PC-9 (cell line): ENCODE data around the gene WSCD2. TPM values are rescaled to one million over a fixed set of nuclear protein-coding genes. Genes with fewer than 3 reads are reported as not detected.

ENCODE experiments used
- BruUV-seq: library from RNA; stranded (reverse); fragments of 400-500 nt; replicated peaks from 2 replicates; lab custom pipeline; 2021; lab: Mats Ljungman, UMichigan
- CTCF ChIA-PET: fragments of 300-600 bp; sonication (Branson Sonifier 250); formaldehyde crosslinking; loops from one replicate; lab custom pipeline; 2022; ENCODE audit warnings: antibody characterized with exemption; lab: Charles Lee
- POLR2A ChIA-PET: fragments of 300-600 bp; sonication (Branson Sonifier 250); formaldehyde crosslinking; loops from one replicate; lab custom pipeline; 2022; ENCODE audit warnings: antibody characterized with exemption; ENCODE audit not compliant: unreplicated experiment; lab: Charles Lee
- DNase-seq, 2 experiments: peaks; one replicate each; pipeline versions ENCODE4 v3.0.0 to v3.0.0-alpha.2; 2015 to 2022; ENCODE audit warnings: mixed read lengths in 1 of 2
- H2AFZ ChIP-seq: fragments of 200-600 bp; sonication (generic); 2 replicates; pipeline ENCODE4 v1.8.1; 2017; ENCODE audit warnings: antibody characterized with exemption
- H3F3A ChIP-seq: fragments of 200-600 bp; sonication (generic); 2 replicates; pipeline ENCODE4 v1.8.1; 2017; ENCODE audit warnings: antibody characterized with exemption, mild to moderate bottlenecking, low read depth; ENCODE audit not compliant: insufficient read depth
- H3K27ac ChIP-seq: fragments of 200-600 bp; sonication (generic); 2 replicates; pipeline ENCODE4 v1.6.1; 2016; ENCODE audit warnings: mixed run types
- H3K27me3 ChIP-seq: fragments of 200-600 bp; sonication (generic); 2 replicates; pipeline ENCODE4 v1.6.1; 2016; ENCODE audit warnings: low read depth, mixed run types; ENCODE audit not compliant: insufficient read depth
- H3K36me3 ChIP-seq: fragments of 200-600 bp; sonication (generic); 2 replicates; pipeline ENCODE4 v1.6.1; 2016; ENCODE audit warnings: low read depth, mixed run types
- H3K4me1 ChIP-seq: fragments of 200-600 bp; sonication (generic); replicated peaks from 2 replicates; pipeline ENCODE4 v1.6.1; 2016; ENCODE audit warnings: mixed run types; ENCODE audit not compliant: insufficient read depth
- H3K4me2 ChIP-seq: fragments of 200-600 bp; sonication (generic); 2 replicates; pipeline ENCODE4 v1.6.1; 2017; ENCODE audit warnings: mixed run types
- H3K4me3 ChIP-seq: fragments of 200-600 bp; sonication (generic); 2 replicates; pipeline ENCODE4 v1.6.1; 2016; ENCODE audit warnings: mixed run types
- H3K79me2 ChIP-seq: fragments of 200-600 bp; sonication (generic); 2 replicates; pipeline ENCODE4 v1.6.1; 2017; ENCODE audit warnings: low read depth, mixed run types
- H3K9me2 ChIP-seq: fragments of 200-600 bp; sonication (generic); 2 replicates; pipeline ENCODE4 v1.8.1; 2017; ENCODE audit warnings: mild to moderate bottlenecking; ENCODE audit not compliant: insufficient read depth
- H3K9me3 ChIP-seq: fragments of 200-600 bp; sonication (generic); 2 replicates; pipeline ENCODE4 v1.8.1; 2016; ENCODE audit warnings: low read depth; ENCODE audit not compliant: insufficient read depth
- H4K20me1 ChIP-seq: fragments of 200-600 bp; sonication (generic); 2 replicates; pipeline ENCODE4 v1.8.1; 2017; ENCODE audit not compliant: insufficient read depth
- EZH2 ChIP-seq: fragments of 200-600 bp; sonication (generic); IDR thresholded peaks from 2 replicates; pipeline ENCODE4 v1.8.0; 2017; ENCODE audit warnings: antibody characterized with exemption, low read depth
- intact Hi-C: fragments of 100-400 bp; cut with micrococcal nuclease; formaldehyde crosslinking; loops from one replicate; pipeline ENCODE4 v1.10.0; 2022; ENCODE audit not compliant: unreplicated experiment
- total RNA-seq: library from RNA; stranded (reverse); gene quantifications from 2 replicates; pipeline ENCODE4 v1.2.3, GENCODE V29; 2021
- TF ChIP-seq, protein P1 (sequence below): fragments of 200-600 bp; sonication (generic); conservative IDR thresholded peaks from 2 replicates; pipeline ENCODE4 v1.6.1; 2017; ENCODE audit warnings: mixed run types, antibody characterized with exemption, mild to moderate bottlenecking, moderate library complexity

WSCD2 gene
- total RNA-seq, 1 experiment from 2014 or later: not detected

GRCh38 chr12:108126990-108127501 is 2.0 kb upstream of the WSCD2 start:
- no peak overlapping the region for H2AFZ ChIP-seq
- no peak for TF ChIP-seq EZH2
- TF ChIP-seq, protein P1, sequence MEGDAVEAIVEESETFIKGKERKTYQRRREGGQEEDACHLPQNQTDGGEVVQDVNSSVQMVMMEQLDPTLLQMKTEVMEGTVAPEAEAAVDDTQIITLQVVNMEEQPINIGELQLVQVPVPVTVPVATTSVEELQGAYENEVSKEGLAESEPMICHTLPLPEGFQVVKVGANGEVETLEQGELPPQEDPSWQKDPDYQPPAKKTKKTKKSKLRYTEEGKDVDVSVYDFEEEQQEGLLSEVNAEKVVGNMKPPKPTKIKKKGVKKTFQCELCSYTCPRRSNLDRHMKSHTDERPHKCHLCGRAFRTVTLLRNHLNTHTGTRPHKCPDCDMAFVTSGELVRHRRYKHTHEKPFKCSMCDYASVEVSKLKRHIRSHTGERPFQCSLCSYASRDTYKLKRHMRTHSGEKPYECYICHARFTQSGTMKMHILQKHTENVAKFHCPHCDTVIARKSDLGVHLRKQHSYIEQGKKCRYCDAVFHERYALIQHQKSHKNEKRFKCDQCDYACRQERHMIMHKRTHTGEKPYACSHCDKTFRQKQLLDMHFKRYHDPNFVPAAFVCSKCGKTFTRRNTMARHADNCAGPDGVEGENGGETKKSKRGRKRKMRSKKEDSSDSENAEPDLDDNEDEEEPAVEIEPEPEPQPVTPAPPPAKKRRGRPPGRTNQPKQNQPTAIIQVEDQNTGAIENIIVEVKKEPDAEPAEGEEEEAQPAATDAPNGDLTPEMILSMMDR: no peak
- no peak overlapping the region for H3K4me2 ChIP-seq
- H3K36me3 ChIP-seq: no peaks in the 10 kb centered on the region
- no peaks in the 10 kb centered on the region for H3F3A ChIP-seq
- H3K79me2 ChIP-seq: no peaks in the 10 kb centered on the region
- intact Hi-C loops: no loop called here
- H3K4me3 ChIP-seq: no peak overlapping the region
- BruUV-seq: no TSS peak
- H3K9me2 ChIP-seq: no peaks in the 10 kb centered on the region
- CTCF ChIA-PET: no interaction called here
- POLR2A ChIA-PET: no interaction called here
- H3K27ac ChIP-seq: no peak overlapping the region
- H4K20me1 ChIP-seq: no peaks in the 10 kb centered on the region
- no peak for DNase-seq
- no peaks in the 10 kb centered on the region for H3K4me1 ChIP-seq
- no peaks in the 10 kb centered on the region for H3K9me3 ChIP-seq
- H3K27me3 ChIP-seq: peaks cover 39% of the 10 kb centered on the region; the same call in 1 of the 2 replicates

GRCh38 chr12:108127654-108128053 is 1.4 kb upstream of the WSCD2 start:
- Histone ChIP-seq H3K9me2 (no peaks in the 10 kb centered on the region), H3K4me1 (no peaks in the 10 kb centered on the region), H3K27ac (no peak overlapping the region), H3K9me3 (no peaks in the 10 kb centered on the region), H3K79me2 (no peaks in the 10 kb centered on the region), H3F3A (no peaks in the 10 kb centered on the region), H3K27me3 (peaks cover 45% of the 10 kb centered on the region; the same call in 1 of the 2 replicates), H3K4me2 (no peak overlapping the region), H2AFZ (no peak overlapping the region), H3K36me3 (no peaks in the 10 kb centered on the region), H3K4me3 (no peak overlapping the region), H4K20me1 (no peaks in the 10 kb centered on the region)
- TF ChIP-seq, protein P1: no peak
- TF ChIP-seq EZH2: no peak
- no peak for DNase-seq
- ChIA-PET CTCF (no interaction called here), POLR2A (no interaction called here)
- intact Hi-C loops: no loop called here
- no TSS peak for BruUV-seq

DNA sequence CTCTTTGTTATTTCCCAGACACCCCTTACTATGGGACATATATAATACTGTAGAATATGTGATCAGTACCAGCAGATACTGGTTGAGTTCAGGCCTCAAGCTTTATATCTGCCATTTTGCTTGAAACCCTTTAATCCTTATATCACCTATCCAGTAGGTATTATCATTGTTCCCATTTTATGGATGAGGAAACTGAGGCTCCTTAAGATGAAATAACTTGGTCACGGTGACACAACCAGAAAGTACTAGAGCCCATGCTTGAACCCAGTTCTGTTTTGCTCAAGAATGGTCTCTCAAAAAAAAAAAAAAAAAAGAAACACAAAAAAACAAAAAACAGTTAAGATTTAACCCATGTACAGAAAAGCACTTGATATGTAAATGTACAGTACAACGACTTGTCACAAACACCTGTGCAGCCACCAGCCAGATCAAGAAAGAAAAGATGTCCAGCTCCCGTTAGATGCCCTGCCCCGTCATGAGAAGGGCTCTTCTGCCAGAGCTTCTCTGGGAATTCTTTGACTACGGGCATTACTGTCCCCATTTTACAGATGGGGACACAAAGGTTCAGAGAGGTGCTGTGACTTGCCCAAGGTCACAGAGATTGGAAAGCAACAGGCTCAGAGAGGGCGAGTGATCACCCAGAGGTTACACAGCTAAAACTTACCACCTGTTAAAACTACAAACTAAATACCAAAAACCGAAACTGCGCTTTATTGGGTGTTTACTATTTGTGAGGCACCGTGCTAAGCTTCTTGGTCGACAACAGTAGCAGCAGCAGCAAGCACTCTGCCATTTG is 669 bp upstream of the WSCD2 start:
- no peak for TF ChIP-seq EZH2
- TF ChIP-seq, protein P1: no peak
- ChIA-PET CTCF (no interaction called here), POLR2A (no interaction called here)
- H3F3A ChIP-seq: no peaks in the 10 kb centered on the region
- intact Hi-C loops: no loop called here
- H3K27me3 ChIP-seq: peaks cover 50% of the 10 kb centered on the region
- H3K36me3 ChIP-seq: no peaks in the 10 kb centered on the region
- H3K4me3 ChIP-seq: no peak overlapping the region
- H2AFZ ChIP-seq: no peak overlapping the region
- H3K9me2 ChIP-seq: no peaks in the 10 kb centered on the region
- no peaks in the 10 kb centered on the region for H3K79me2 ChIP-seq
- H3K27ac ChIP-seq: no peak overlapping the region
- H3K9me3 ChIP-seq: no peaks in the 10 kb centered on the region
- no peak overlapping the region for H3K4me2 ChIP-seq
- no peak for DNase-seq
- BruUV-seq: no TSS peak
- H4K20me1 ChIP-seq: no peaks in the 10 kb centered on the region
- no peaks in the 10 kb centered on the region for H3K4me1 ChIP-seq
